Ovary (tissue), 9 donors: ENCODE data around the gene CASTOR2. TPM values are rescaled to one million over a fixed set of nuclear protein-coding genes. Genes with fewer than 3 reads are reported as not detected.

ENCODE experiments used
- DNase-seq, 5 donors: peaks; one replicate each; pipeline ENCODE4 v3.0.0-alpha.2; 2019 to 2020
- H3K27ac ChIP-seq, 2 donors: fragments of 200-600 bp; one replicate each; pipeline versions ENCODE4 v1.5.1 to v1.8.0; 2019 to 2022
- H3K27me3 ChIP-seq: fragments of 200-600 bp; one replicate; pipeline ENCODE4 v1.8.0; 2022
- H3K36me3 ChIP-seq: fragments of 200-600 bp; sonication (generic); one replicate; pipeline ENCODE4 v1.5.1; 2019
- H3K4me1 ChIP-seq: one replicate; pipeline ENCODE4 v1.8.1; 2013; ENCODE audit warnings: mild to moderate bottlenecking, moderate library complexity; ENCODE audit not compliant: insufficient read depth
- H3K4me3 ChIP-seq: fragments of 200-600 bp; sonication (generic); one replicate; pipeline ENCODE4 v1.5.1; 2017
- H3K9me3 ChIP-seq, 2 donors: fragments of 200-600 bp in 1 of 2; sonication (generic) in 1 of 2; one replicate each; pipeline versions ENCODE4 v1.5.1 to v1.8.1; 2013 to 2019; ENCODE audit warnings: mild to moderate bottlenecking in 1 of 2, moderate library complexity in 1 of 2
- CTCF ChIP-seq, 3 donors: fragments of 450-650 bp in 2 of 3; fragments of 200-600 bp in 1 of 3; IDR thresholded peaks; one replicate each; pipeline versions ENCODE4 v1.5.1 to v1.8.0; 2016 to 2022; ENCODE audit warnings: antibody characterized with exemption in 3 of 3, mild to moderate bottlenecking in 1 of 3
- EP300 ChIP-seq: sonication (generic); formaldehyde crosslinking; IDR thresholded peaks from one replicate; pipeline ENCODE4 v1.6.1; 2017; ENCODE audit warnings: antibody characterized with exemption
- POLR2A ChIP-seq: fragments of 450-650 bp; IDR thresholded peaks from one replicate; pipeline ENCODE4 v1.6.1; 2017; ENCODE audit warnings: antibody characterized with exemption, mild to moderate bottlenecking, moderate library complexity
- WGBS, 3 donors: extraction: QIAGEN DNeasy Blood & Tissue Kit in 1 of 3; methylation state at CpG; one replicate each; pipeline versions ENCODE4 v1.1.5 to v1.1.7; 2013 to 2017; 5-methylcytosine and 5-hydroxymethylcytosine counted together
- intact Hi-C, 4 donors: fragments of 100-400 bp; cut with DNase I; formaldehyde crosslinking; loops; one replicate each; pipeline versions ENCODE4 v1.11.0 to v1.15.1; 2022 to 2023
- polyA plus RNA-seq, 2 donors: library from polyadenylated mRNA; stranded (reverse); fragments of 200-250 nt in 1 of 2; fragments of 350-450 nt in 1 of 2; fragmentation: Illumina TruSeq in 1 of 2; extraction: RNeasy Lipid Tissue Mini Kit (QIAGEN cat#74804) in 1 of 2; gene quantifications; one replicate each; pipeline ENCODE4 v1.2.3, GENCODE V29; 2013 to 2014
- total RNA-seq, 7 donors: library from RNA; depleted of rRNA in 2 of 7; stranded (reverse); fragments of >200 nt in 2 of 7; fragmentation: NEBNext Ultra II Directional in 3 of 7; extraction: Animal tissue kit (Norgen Biotek cat#: 25700) in 3 of 7; gene quantifications; one replicate each; pipeline versions ENCODE4 v1.1.0 to v1.2.4, GENCODE V29; 2016 to 2023
- donor health status: DM: no; HTN: no; CAD: no; lungs with moderate emphysema.
- donor health status: DM: no; HTN: no; CAD: no.
- donor health status: Bipolar disorder and iron deficiency.
- donor health status: DM: yes; HTN: yes; CAD: no.
- donor health status: DM: no; HTN: no; CAD: no.
- donor health status: DM: yes; HTN: yes; CAD: no.

CASTOR2 gene
- total and polyA plus RNA-seq, 9 donors = 1.9 to 34.4 (median 13.3) TPM

- no peaks in the 10 kb centered on the region for H3K36me3 ChIP-seq
- H3K4me3 ChIP-seq = no peak overlapping the region
- no peaks in the 10 kb centered on the region for H3K9me3 ChIP-seq
- WGBS, 3 donors = 88 to 95% (median 92%) methylated on average over 10 of the region's 10 CpGs
- no peaks in the 10 kb centered on the region for H3K27me3 ChIP-seq
- intact Hi-C loops = loop anchor here in 1 of 4 donors (10.0 kb wide), 1 partner anchor 424 kb away; no protein-coding TSS in a partner anchor
- no peak for DNase-seq
- peaks cover 6% of the 10 kb centered on the region for H3K4me1 ChIP-seq
- no peak overlapping the region for H3K27ac ChIP-seq
- TF ChIP-seq CTCF (IDR thresholded peaks at IDR 0.05) = no peak
- TF ChIP-seq POLR2A = no peak
- TF ChIP-seq EP300 = no peak
These were observed 74.7 kb downstream of the CASTOR2 start for GRCh38 chr7:75039166-75039565.

DNA sequence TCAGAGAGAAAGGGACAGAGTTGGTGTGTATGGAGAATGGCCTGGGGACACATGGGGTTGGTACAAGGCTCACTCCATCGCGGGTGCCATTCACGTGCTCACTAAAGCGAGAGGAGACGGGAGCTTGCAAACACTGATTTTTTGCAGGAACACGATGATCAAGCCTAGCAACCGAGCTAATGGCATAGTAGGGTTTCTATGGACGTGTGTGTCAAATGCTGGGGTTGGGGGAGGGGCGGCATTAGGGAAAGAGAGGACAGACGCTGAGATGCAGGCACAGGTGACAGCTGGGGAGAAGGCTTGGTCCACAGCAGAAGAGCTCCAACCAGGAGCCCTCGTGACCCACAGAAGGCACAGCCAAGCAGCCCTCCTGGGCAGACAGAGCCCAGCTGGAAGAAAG is 75.2 kb downstream of the CASTOR2 start:
- no peak for TF ChIP-seq POLR2A
- TF ChIP-seq CTCF (IDR thresholded peaks at IDR 0.05) = no peak
- TF ChIP-seq EP300 = no peak
- H3K27me3 ChIP-seq = no peaks in the 10 kb centered on the region
- H3K9me3 ChIP-seq = no peaks in the 10 kb centered on the region
- intact Hi-C loops = loop anchor here in 1 of 4 donors (10.0 kb wide), 1 partner anchor 425 kb away; no protein-coding TSS in a partner anchor
- peaks cover 6% of the 10 kb centered on the region for H3K4me1 ChIP-seq
- 83 to 86% (median 83%) methylated on average over 11 of the region's 11 CpGs for WGBS, 3 donors
- H3K4me3 ChIP-seq = no peak overlapping the region
- no peak for DNase-seq
- no peaks in the 10 kb centered on the region for H3K36me3 ChIP-seq
- H3K27ac ChIP-seq = no peak overlapping the region

DNA sequence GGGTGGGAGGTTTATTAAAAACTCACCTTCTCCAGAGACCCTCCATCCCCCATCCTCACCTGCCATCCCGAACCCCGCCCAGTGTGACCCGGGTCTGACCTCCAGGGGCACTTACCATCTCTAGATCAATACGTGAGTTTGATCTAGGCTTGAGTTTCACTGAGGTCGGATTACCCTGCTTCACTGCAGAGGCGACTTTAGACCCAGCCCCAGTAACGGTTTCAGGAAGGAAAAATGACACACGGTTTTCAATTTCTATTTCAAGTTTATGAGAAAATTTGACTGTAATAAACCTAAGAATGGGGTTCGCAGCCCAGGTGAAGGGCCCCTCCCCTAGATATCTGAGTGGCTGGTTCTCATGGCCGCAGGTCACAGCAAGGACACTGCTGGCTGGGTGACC is 76.0 kb downstream of the CASTOR2 start:
- TF ChIP-seq EP300 = no peak
- TF ChIP-seq CTCF (IDR thresholded peaks at IDR 0.05) = no peak
- no peak for TF ChIP-seq POLR2A
- no peak overlapping the region for H3K4me3 ChIP-seq
- intact Hi-C loops = no loop called here
- WGBS, 3 donors = 91 to 94% (median 91%) methylated on average over 10 of the region's 10 CpGs
- H3K36me3 ChIP-seq = no peaks in the 10 kb centered on the region
- H3K27ac ChIP-seq = no peak overlapping the region
- H3K4me1 ChIP-seq = peaks cover 6% of the 10 kb centered on the region
- H3K9me3 ChIP-seq = no peaks in the 10 kb centered on the region
- DNase-seq = no peak
- H3K27me3 ChIP-seq = no peaks in the 10 kb centered on the region

DNA sequence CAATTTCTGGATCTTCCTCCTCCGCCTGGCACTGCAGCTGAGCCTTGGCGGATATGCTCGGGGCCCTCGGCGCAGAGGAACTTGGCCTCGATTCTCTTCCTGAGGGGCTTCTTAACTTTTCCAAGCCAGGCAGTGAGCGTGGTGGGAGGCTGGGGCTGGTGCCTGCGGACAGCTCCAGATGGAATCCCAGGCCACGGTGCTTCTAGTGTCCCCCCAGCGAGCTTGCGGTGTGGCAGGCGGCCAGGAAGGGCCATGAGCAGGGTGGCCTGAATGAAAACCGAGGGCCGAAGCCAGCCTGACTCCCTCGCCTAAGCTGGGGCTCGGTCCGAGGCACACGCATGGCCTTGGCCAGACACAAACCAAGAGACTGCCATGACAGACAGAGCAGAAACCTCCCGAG is 77.8 kb downstream of the CASTOR2 start:
- Histone ChIP-seq H3K9me3 (no peaks in the 10 kb centered on the region), H3K4me1 (peaks cover 8% of the 10 kb centered on the region), H3K4me3 (no peak overlapping the region), H3K36me3 (no peaks in the 10 kb centered on the region), H3K27ac (peak overlapping the region in 1 of 2 donors; percentile 53), H3K27me3 (no peaks in the 10 kb centered on the region)
- DNase-seq = peak; percentile 52 to 75 (median 74)
- WGBS, 3 donors = 15 to 25% (median 17%) methylated on average over 19 of the region's 19 CpGs
- intact Hi-C loops = no loop called here
- TF ChIP-seq POLR2A (no peak), EP300 (no peak)

- Histone ChIP-seq H3K27ac (peak overlapping the region in 1 of 2 donors; percentile 53), H3K9me3 (no peaks in the 10 kb centered on the region), H3K4me1 (peaks cover 8% of the 10 kb centered on the region), H3K4me3 (no peak overlapping the region), H3K36me3 (no peaks in the 10 kb centered on the region), H3K27me3 (no peaks in the 10 kb centered on the region)
- intact Hi-C loops = no loop called here
- 94 to 96% (median 96%) methylated on average over 28 of the region's 28 CpGs for WGBS, 3 donors
- TF ChIP-seq EP300 (no peak), POLR2A (no peak), CTCF (IDR thresholded peaks at IDR 0.05) (no peak)
- DNase-seq = no peak
These were observed 78.6 kb downstream of the CASTOR2 start for GRCh38 chr7:75042831-75043703.
